ENCODE data around the gene DAAM1.

DAAM1 gene

DNA sequence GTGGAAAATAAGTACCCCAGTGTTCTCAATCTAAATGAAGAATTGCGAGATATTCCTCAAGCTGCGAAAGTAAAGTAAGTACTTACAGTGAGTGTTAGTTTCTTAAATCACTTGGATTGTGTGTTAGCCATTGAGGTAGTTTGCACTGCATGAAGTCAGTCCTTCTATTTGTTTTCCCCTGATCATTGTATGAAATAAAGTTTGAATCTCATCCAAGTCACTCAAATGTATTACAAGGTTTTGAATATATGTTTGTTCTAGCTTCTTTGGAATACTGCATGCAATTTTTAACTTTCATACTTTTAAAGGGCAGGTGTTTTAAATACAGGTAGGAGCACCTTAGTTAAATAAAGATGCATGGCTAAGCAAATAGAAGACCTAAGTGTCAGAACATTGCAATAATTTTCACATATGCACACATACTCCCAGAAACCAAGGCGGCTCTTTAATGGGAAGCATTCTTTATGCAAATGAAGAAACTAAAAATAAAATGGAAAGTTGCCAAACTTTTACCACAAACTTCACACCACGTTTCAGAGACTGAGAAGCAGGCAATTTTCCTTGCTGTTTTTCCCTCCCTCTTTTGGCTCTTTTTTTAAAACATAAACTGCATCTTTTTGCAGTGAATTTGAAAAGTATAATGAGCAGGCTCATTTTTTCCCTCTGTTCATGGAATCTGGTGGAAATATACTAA is 171.1 kb downstream of the DAAM1 start:
- Mint-ChIP-seq H3K9me3 (no peaks in the 10 kb centered on the region), H3K36me3 (ENCODE audit: low read depth) (peaks cover 58% of the 10 kb centered on the region)

DNA sequence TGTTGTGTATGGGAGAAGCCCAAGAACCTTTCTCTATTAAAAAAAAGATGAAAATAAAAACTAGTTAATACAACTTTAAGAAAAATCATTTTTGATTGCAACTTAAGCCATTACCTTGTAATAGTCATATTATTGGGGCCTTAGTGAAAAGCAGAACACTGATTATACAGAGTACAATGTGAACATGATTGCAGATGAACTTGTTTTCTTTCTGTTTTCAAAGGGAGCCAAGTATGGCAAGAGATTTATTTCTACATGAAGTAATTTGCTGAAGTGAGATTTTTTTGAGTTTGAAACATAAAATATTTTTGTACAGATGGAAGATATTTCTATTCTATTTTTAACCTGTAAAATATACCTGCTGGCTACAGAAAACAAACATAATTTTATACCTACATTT is 171.8 kb downstream of the DAAM1 start:
- H3K4me1 Mint-ChIP-seq, result peaks cover 5% of the 10 kb centered on the region
- no peak for TF ChIP-seq CTCF (IDR thresholded peaks at IDR 0.05)
- H3K36me3 Mint-ChIP-seq (ENCODE audit: low read depth), result peaks cover 58% of the 10 kb centered on the region
- H3K4me3 Mint-ChIP-seq, result no peak overlapping the region
- no peaks in the 10 kb centered on the region for H3K9me3 Mint-ChIP-seq
- DNase-seq, result no peak
- no peak overlapping the region for H3K27ac Mint-ChIP-seq
- no peaks in the 10 kb centered on the region for H3K27me3 Mint-ChIP-seq (ENCODE audit: low read depth, poor library complexity)

More for the DNA sequence above, 171.1 kb downstream of the DAAM1 start:
- no peaks in the 10 kb centered on the region for H3K27me3 Mint-ChIP-seq (ENCODE audit: low read depth, poor library complexity)
- no peak overlapping the region for H3K27ac Mint-ChIP-seq
- no peak for DNase-seq
- H3K4me1 Mint-ChIP-seq, result peaks cover 5% of the 10 kb centered on the region
- no peak for TF ChIP-seq CTCF (IDR thresholded peaks at IDR 0.05)
- no peak overlapping the region for H3K4me3 Mint-ChIP-seq

DNA sequence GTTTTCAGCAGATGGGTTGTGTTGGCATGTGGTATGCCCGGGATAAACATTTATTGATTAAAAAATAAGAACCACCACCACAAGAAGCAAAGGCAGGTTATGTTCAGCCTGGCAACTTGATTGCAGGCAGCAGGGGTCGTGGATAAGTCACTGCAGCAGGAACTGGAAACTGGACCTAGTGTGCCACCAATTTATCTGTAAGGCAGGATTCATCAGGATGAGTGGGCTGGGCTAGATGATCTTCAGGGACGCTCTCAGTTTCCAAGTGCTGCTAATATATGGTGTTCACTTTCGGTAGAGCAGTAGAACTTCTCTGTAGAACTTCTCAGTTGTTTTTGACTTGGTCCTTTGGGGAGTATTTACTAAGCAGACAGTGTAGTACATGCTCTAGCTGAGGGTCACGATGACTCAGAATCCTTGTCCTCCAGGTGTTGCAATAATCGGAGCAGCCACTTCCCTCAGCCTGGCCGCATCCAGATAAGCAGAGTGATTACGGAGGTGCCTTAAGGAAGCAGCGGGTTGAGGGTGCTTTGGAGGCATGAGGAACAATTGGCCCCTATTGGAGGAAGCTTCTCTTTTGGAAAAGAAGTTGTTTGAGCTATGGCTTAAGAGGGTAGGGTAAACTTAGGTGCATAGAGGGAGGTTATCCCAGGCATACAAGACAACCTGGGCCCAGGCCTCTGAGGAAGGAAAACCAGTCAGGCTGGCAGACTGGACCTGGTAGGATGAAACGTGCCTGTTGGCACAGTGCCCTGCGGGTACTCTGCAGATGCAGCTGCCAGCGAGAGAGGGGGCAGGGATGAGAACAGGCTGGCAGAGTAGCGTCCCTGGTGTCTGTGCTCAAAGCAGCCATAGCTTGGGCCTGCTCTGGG is 172.7 kb downstream of the DAAM1 start:
- no peak for TF ChIP-seq CTCF (IDR thresholded peaks at IDR 0.05)
- Mint-ChIP-seq H3K9me3 (no peaks in the 10 kb centered on the region), H3K36me3 (ENCODE audit: low read depth) (peaks cover 56% of the 10 kb centered on the region), H3K27me3 (ENCODE audit: low read depth, poor library complexity) (no peaks in the 10 kb centered on the region), H3K4me1 (peaks cover 5% of the 10 kb centered on the region), H3K4me3 (no peak overlapping the region), H3K27ac (peak overlapping the region; percentile 32)
- DNase-seq, result no peak

GRCh38 chr14:59362513-59362912 is 174.0 kb downstream of the DAAM1 start:
- H3K9me3 Mint-ChIP-seq, result no peaks in the 10 kb centered on the region
- H3K27ac Mint-ChIP-seq, result no peak overlapping the region
- no peak overlapping the region for H3K4me3 Mint-ChIP-seq
- peaks cover 5% of the 10 kb centered on the region for H3K4me1 Mint-ChIP-seq
- DNase-seq, result no peak
- H3K36me3 Mint-ChIP-seq (ENCODE audit: low read depth), result peaks cover 54% of the 10 kb centered on the region
- H3K27me3 Mint-ChIP-seq (ENCODE audit: low read depth, poor library complexity), result no peaks in the 10 kb centered on the region
- TF ChIP-seq CTCF (IDR thresholded peaks at IDR 0.05), result no peak

DNA sequence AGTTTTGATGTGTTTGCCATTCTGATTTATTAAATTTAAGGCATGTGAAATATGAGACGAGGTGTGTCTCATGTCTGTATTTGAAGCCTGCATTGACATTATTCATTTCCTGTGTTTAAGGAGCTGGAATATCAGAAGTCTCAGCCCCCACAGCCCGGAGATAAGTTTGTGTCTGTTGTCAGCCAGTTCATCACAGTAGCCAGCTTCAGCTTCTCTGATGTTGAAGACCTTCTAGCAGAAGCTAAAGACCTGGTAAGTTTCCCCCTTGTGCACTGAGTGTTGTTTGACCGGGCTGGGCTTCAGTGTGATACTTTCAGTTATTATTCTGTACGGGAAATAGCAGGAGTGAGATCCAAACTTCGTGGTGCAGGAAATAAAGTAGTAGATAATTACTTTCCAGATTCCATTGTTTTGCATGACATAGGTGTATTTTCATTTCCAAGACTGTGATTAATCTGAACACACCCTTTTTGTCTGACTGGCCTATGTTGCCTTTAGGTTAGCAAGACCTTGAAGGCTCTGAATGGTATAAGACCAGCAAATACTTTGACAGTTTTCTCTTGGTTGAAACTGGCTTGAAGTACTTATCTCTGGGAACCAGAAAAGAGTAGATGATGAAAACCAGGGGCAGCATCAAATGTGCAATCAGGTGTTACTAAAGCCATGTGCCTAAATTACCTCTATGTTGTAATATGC is 175.2 kb downstream of the DAAM1 start:
- Mint-ChIP-seq H3K27me3 (ENCODE audit: low read depth, poor library complexity) (no peaks in the 10 kb centered on the region), H3K4me3 (no peak overlapping the region), H3K27ac (peak overlapping the region; percentile 47), H3K36me3 (ENCODE audit: low read depth) (peaks cover 63% of the 10 kb centered on the region), H3K9me3 (no peaks in the 10 kb centered on the region), H3K4me1 (peaks cover 5% of the 10 kb centered on the region)
- TF ChIP-seq CTCF (IDR thresholded peaks at IDR 0.05), result no peak
- DNase-seq, result no peak
